Hepatocyte (in vitro differentiated cells): ENCODE data around the gene EML4. TPM values are rescaled to one million over a fixed set of nuclear protein-coding genes. Genes with fewer than 3 reads are reported as not detected.

ENCODE experiments used
- DNase-seq: peaks from one replicate; pipeline ENCODE4 v3.0.0-alpha.2; 2016; ENCODE audit warnings: low spot score
- H2AFZ ChIP-seq: fragments of 200-600 bp; sonication (generic); 2 replicates; pipeline ENCODE4 v1.6.0; 2016; ENCODE audit warnings: antibody characterized with exemption, mild to moderate bottlenecking
- H3K27ac ChIP-seq: fragments of 200-600 bp; sonication (generic); 2 replicates; pipeline ENCODE4 v1.5.1; 2016; ENCODE audit warnings: mild to moderate bottlenecking
- H3K27me3 ChIP-seq: fragments of 200-600 bp; sonication (generic); 2 replicates; pipeline ENCODE4 v1.6.1; 2016
- H3K36me3 ChIP-seq: fragments of 200-600 bp; sonication (generic); replicated peaks from 2 replicates; pipeline ENCODE4 v1.5.1; 2016; ENCODE audit warnings: low read depth; ENCODE audit not compliant: insufficient read depth
- H3K4me1 ChIP-seq: fragments of 200-600 bp; sonication (generic); 2 replicates; pipeline ENCODE4 v1.5.1; 2016; ENCODE audit warnings: mild to moderate bottlenecking, moderate library complexity; ENCODE audit not compliant: insufficient read depth
- H3K4me2 ChIP-seq: fragments of 200-600 bp; sonication (generic); 2 replicates; pipeline ENCODE4 v1.6.0; 2016
- H3K4me3 ChIP-seq: fragments of 200-600 bp; sonication (generic); 2 replicates; pipeline ENCODE4 v1.5.1; 2016; ENCODE audit warnings: mild to moderate bottlenecking
- H3K79me2 ChIP-seq: fragments of 200-600 bp; sonication (generic); 2 replicates; pipeline ENCODE4 v1.6.0; 2017; ENCODE audit warnings: mild to moderate bottlenecking
- H3K9me2 ChIP-seq: fragments of 200-600 bp; sonication (generic); replicated peaks from 2 replicates; pipeline ENCODE4 v1.6.0; 2017; ENCODE audit warnings: mild to moderate bottlenecking; ENCODE audit not compliant: insufficient read depth
- H3K9me3 ChIP-seq: fragments of 200-600 bp; sonication (generic); 2 replicates; pipeline ENCODE4 v1.5.1; 2016; ENCODE audit warnings: low read depth, mild to moderate bottlenecking
- H4K20me1 ChIP-seq: fragments of 200-600 bp; sonication (generic); 2 replicates; pipeline ENCODE4 v1.6.0; 2016; ENCODE audit warnings: mild to moderate bottlenecking; ENCODE audit not compliant: insufficient read depth, poor library complexity, severe bottlenecking
- EZH2 ChIP-seq: fragments of 200-600 bp; sonication (generic); IDR thresholded peaks from 2 replicates; pipeline ENCODE4 v1.6.1; 2016; ENCODE audit warnings: antibody characterized with exemption, mild to moderate bottlenecking, borderline replicate concordance
- EZH2phosphoT487 ChIP-seq: fragments of 200-600 bp; sonication (generic); IDR thresholded peaks from one replicate; pipeline ENCODE4 v1.6.1; 2018; ENCODE audit warnings: antibody characterized with exemption, mild to moderate bottlenecking, low read depth, moderate library complexity; ENCODE audit not compliant: unreplicated experiment, severe bottlenecking
- whole genome bisulfite sequencing: methylation state at CpG from one replicate; pipeline ENCODE4 v1.1.6; 2016; ENCODE audit warnings: low lambda C conversion rate; ENCODE audit errors: missing lambda C conversion rate; 5-methylcytosine and 5-hydroxymethylcytosine counted together
- polyA plus RNA-seq: library from polyadenylated mRNA; unstranded; fragments of >200 nt; fragmentation: Nextera tagmentation; extraction: Ambion mirVana; gene quantifications from 2 replicates; pipeline ENCODE4 v1.2.1, GENCODE V29; 2016
- total RNA-seq: library from RNA; depleted of rRNA; stranded (reverse); fragments of >200 nt; gene quantifications from 2 replicates; pipeline ENCODE4 v1.2.3, GENCODE V29; 2014
- TF ChIP-seq, protein P1 (sequence below): fragments of 200-600 bp; sonication (generic); IDR thresholded peaks from 2 replicates; pipeline ENCODE4 v1.5.1; 2016; ENCODE audit warnings: antibody characterized with exemption, mild to moderate bottlenecking; ENCODE audit not compliant: poor library complexity

EML4 gene
- total and polyA plus RNA-seq, 2 experiments from 2014 or later: 49.9 to 86.8 TPM

DNA sequence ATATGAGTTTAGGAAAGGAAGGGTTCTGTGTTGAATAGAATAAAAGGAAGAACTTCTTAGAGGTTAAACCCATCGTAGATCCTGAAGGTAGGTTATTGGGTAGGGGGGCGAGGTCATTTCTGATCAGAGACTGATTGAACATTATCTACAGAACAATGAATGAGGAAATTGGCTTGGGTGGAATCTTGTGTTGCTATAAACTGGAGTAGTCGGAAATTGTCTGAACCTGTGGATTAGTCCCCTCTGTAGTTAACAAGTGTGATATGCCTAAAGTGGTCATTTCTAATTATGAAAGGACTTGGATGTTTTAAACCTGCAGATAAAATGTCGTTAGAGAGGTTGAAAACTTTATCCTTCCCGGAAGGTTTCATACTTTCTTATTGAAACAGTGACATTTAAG lies 42.1 kb downstream of the EML4 start:
- WGBS: 89% methylated on average over 5 of the region's 5 CpGs
- Histone ChIP-seq H3K27me3 (no peaks in the 10 kb centered on the region), H4K20me1 (peaks cover 4% of the 10 kb centered on the region), H3K4me3 (no peak overlapping the region), H3K9me2 (no peaks in the 10 kb centered on the region), H3K4me1 (no peaks in the 10 kb centered on the region), H3K9me3 (no peaks in the 10 kb centered on the region), H3K27ac (no peak overlapping the region), H3K36me3 (no peaks in the 10 kb centered on the region), H3K79me2 (peaks cover 98% of the 10 kb centered on the region), H3K4me2 (no peak overlapping the region), H2AFZ (no peak overlapping the region)
- no peak for TF ChIP-seq EZH2
- no peak for TF ChIP-seq EZH2phosphoT487
- TF ChIP-seq, protein P1, sequence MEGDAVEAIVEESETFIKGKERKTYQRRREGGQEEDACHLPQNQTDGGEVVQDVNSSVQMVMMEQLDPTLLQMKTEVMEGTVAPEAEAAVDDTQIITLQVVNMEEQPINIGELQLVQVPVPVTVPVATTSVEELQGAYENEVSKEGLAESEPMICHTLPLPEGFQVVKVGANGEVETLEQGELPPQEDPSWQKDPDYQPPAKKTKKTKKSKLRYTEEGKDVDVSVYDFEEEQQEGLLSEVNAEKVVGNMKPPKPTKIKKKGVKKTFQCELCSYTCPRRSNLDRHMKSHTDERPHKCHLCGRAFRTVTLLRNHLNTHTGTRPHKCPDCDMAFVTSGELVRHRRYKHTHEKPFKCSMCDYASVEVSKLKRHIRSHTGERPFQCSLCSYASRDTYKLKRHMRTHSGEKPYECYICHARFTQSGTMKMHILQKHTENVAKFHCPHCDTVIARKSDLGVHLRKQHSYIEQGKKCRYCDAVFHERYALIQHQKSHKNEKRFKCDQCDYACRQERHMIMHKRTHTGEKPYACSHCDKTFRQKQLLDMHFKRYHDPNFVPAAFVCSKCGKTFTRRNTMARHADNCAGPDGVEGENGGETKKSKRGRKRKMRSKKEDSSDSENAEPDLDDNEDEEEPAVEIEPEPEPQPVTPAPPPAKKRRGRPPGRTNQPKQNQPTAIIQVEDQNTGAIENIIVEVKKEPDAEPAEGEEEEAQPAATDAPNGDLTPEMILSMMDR: no peak
- DNase-seq: no peak

DNA sequence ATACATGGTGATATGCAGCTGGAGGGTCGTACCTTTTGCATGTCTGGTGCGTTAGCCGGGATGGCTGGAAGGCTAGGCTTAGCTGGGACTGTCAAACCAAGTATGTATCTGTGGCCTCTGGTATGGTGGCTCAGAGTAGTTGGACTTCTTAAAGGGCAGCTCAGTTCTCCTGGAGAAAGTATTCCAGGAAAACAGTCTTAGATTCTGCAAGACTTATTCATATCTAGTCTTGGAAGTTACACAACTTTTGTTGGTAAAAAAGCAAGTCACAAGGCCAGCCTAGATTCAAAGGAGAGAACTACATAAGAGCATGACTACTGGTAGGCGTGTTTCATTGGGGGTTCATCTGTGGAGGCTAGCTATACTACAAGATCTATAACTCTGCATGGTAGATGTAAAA lies 45.5 kb downstream of the EML4 start:
- Histone ChIP-seq H3K4me3 (no peak overlapping the region), H2AFZ (no peak overlapping the region), H3K4me2 (no peak overlapping the region), H3K79me2 (peaks cover 99% of the 10 kb centered on the region), H3K36me3 (no peaks in the 10 kb centered on the region), H3K9me2 (no peaks in the 10 kb centered on the region), H3K9me3 (no peaks in the 10 kb centered on the region), H3K27me3 (no peaks in the 10 kb centered on the region), H3K27ac (no peak overlapping the region), H4K20me1 (peaks cover 2% of the 10 kb centered on the region), H3K4me1 (peaks cover 6% of the 10 kb centered on the region)
- no peak for DNase-seq
- WGBS: 92% methylated on average over 4 of the region's 4 CpGs
- TF ChIP-seq, protein P1: no peak
- TF ChIP-seq EZH2phosphoT487: no peak
- TF ChIP-seq EZH2: no peak

DNA sequence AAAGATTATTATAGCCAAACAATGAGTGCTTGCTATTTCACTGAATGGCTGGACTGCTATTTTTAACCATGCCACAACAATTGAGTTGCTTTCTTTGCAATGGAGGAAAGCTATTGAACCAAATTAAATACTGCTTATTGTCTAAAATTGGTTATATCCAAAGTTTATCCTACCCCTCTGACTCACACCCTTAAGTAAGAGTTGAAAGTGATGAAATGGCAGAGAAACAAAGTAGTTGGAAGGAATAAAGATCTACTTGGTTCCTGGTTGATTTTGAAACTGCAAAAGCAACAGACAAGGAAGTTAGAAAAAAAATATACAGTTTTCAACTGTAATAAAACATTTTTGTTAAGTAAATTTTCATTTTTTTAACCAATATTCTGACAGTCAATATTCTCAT lies 47.5 kb downstream of the EML4 start:
- H3K4me3 ChIP-seq: no peak overlapping the region
- no peaks in the 10 kb centered on the region for H3K9me2 ChIP-seq
- no peaks in the 10 kb centered on the region for H3K9me3 ChIP-seq
- H3K36me3 ChIP-seq: no peaks in the 10 kb centered on the region
- no peaks in the 10 kb centered on the region for H3K27me3 ChIP-seq
- H3K4me1 ChIP-seq: peaks cover 6% of the 10 kb centered on the region
- H3K4me2 ChIP-seq: no peak overlapping the region
- TF ChIP-seq EZH2phosphoT487: no peak
- TF ChIP-seq EZH2: no peak
- TF ChIP-seq, protein P1: no peak
- peaks cover 2% of the 10 kb centered on the region for H4K20me1 ChIP-seq
- peak overlapping the region; percentile 33 for H3K27ac ChIP-seq
- H3K79me2 ChIP-seq: peaks cover 95% of the 10 kb centered on the region
- H2AFZ ChIP-seq: no peak overlapping the region
- no peak for DNase-seq

DNA sequence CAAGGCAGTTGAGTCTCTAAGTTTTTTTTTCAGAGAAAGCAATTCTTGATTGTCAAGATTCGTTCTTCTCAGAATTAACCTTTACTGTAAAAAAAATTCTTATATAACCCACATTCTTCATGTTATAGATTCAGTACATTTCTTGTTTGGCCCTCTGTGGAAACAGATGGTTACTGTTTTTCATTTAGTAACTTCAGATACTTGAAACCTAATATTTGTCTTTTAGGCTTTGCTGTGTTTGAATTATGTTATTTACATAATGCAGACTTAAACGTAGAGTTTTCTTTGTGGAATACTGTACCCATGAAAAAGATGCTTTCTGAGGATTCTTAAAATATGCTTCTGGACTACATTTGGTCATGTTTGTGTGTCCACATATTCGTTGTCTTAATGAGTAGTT lies 48.2 kb downstream of the EML4 start:
- Histone ChIP-seq H2AFZ (no peak overlapping the region), H3K4me2 (no peak overlapping the region), H3K9me2 (no peaks in the 10 kb centered on the region), H3K27me3 (no peaks in the 10 kb centered on the region), H3K4me3 (no peak overlapping the region), H3K9me3 (no peaks in the 10 kb centered on the region), H3K36me3 (no peaks in the 10 kb centered on the region), H4K20me1 (peaks cover 2% of the 10 kb centered on the region), H3K4me1 (peaks cover 6% of the 10 kb centered on the region), H3K79me2 (peaks cover 94% of the 10 kb centered on the region), H3K27ac (peak overlapping the region; percentile 33)
- WGBS: 70% methylated on average over 3 of the region's 3 CpGs
- TF ChIP-seq, protein P1: no peak
- TF ChIP-seq EZH2 (no peak), EZH2phosphoT487 (no peak)
- no peak for DNase-seq
